NCI-H69 (cell line): ENCODE data around the gene DTX2.
"Not testable (repeated sequence)": the region's sequence is repeated elsewhere in the genome, so short reads cannot be mapped to it uniquely, and the experiment has no call there.

Source experiments
- DNase-seq: peaks from one replicate; lab custom pipeline; 2025; lab: John Stamatoyannopoulos, UW

Gene DTX2

GRCh38 chr7:76461464-76462101 is at the start of gene DTX2:
Gene DTX2 (plus strand): TSS chr7:76461709. CDS start chr7:76480510, 18,801 bp downstream.
- not testable (repeated sequence) for DNase-seq

GRCh38 chr7:76412249-76412648 is 49.3 kb upstream of the DTX2 start:
- no peak for DNase-seq

GRCh38 chr7:76417654-76418310 is 43.7 kb upstream of the DTX2 start:
- not testable (repeated sequence) for DNase-seq

DNA sequence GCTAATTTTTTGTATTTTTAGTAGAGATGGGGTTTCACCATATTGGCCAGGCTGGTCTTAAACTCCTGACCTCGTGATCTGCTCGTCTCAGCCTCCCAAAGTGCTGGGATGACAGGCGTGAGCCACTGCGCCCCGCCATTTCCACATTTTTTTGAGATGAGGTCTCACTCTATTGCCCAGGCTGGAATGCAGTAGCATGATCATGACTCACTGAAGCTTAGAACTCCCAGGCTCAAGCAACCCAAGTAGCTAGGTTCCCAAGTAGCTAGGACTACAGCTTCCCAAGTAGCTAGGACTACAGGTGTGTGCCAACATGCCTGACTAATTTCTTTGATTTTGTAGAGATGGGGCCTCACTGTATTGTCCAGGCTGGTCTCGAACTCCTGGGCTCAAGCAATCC is 40.4 kb upstream of the DTX2 start:
- DNase-seq: not testable (repeated sequence)

DNA sequence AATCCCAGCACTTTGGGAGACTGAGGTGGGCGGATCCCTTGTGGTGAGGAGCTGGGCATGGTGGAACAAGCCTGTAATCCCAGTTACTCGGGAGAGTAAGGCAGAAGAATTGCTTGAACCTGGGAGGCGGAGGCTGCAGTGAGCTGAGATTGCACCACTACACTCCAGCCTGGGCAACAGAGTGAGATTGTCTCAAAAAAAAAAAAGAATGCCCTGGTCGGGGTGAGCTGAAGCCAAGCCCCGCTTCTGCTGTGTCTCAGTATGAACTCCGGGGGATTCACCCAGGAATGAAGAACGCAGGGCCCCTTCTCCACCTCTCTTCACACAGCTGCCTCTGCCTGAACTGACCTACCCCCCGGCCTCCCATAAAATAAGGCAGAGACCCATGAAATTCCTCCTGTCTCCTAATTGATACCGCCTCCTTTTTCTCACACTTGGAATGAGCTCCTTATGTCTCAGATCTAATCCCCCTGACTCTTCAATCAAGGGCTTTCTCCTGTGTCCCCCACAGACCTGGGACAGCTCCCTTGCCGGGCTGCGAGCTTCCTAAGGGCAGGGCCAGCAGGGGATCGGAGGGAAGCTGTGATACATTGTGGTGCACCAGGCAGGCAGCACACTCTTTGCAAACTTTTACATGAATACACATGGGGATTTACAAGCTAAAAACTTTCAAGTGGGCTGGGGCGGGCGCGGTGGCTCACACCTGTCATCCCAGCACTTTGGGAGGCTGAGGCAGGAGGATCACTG is 37.7 kb upstream of the DTX2 start:
- no peak for DNase-seq

DNA sequence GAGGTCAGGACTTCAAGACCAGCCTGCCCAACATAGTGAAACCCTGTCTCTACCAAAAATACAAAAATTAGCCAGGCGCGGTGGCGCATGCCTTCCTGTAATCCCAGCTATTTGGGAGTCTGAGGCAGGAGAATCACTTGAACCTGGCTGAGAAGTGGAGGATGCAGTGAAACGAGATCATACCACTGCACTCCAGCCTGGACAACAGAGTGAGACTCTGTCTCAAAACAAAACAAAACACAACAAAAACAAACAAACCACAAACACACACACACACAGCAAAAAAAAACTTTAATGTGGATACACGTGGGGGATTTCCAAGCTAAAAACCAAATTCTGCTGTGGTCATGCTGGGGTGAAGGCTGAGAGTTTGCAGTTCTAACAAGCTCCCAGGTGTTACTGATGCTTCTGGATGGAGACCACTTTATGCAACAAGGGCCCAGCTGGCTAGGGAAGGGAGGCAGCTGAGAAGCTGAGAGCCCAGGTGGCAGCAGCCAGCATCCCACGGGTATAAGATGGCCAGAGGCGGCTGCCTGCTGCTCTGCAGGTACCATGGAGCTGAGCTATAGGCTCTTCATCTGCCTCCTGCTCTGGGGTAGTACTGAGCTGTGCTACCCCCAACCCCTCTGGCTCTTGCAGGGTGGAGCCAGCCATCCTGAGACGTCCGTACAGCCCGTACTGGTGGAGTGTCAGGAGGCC is 36.9 kb upstream of the DTX2 start, which contains the start of gene ZP3:
TSS of gene ZP3 (plus strand) at position 538 of the 699 bp plus-strand sequence. CDS start at position 553, 15 bp downstream.
- peak; percentile 38 for DNase-seq

GRCh38 chr7:76425156-76425555 is 36.4 kb upstream of the DTX2 start:
- DNase-seq: no peak

DNA sequence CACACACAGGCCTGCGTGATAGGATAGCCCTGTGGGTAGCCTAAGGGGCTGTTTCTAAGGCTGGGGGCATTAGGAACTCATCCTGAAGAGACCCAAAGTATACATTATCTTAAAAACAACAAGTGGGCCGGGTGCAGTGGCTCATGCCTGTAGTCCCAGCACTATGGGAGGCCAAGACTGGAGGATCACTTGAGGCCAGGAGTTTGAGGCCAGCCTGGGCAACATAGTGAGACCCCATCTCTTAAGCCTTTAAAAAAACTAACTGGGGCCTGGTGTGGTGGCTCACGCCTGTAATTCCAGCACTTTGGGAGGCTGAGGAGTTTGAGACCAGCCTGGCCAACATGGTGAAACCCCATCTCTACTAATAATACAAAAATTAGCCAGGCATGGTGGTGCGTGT is 36.0 kb upstream of the DTX2 start:
- DNase-seq: not testable (repeated sequence)

GRCh38 chr7:76426246-76426645 is 35.3 kb upstream of the DTX2 start:
- no peak for DNase-seq

DNA sequence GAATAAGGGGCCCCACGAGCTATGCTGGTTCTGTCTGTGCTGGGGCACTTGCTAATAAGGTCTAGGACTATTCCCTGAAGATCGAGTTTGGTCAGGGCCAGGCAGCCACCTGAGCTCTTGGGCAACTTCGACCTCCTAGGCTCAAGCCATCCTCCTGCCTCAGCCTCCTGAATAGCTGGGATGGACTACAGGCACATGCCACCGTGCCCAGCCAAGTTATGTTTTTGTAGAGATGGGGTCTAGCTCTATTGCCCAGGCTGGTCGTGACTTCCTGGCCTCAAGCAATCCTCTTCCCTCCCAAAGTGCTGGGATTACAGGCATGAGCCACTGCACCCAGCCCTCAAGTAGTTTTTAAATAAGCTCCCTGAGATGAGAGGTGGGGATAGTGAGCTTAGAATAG is 33.9 kb upstream of the DTX2 start:
- no peak for DNase-seq

DNA sequence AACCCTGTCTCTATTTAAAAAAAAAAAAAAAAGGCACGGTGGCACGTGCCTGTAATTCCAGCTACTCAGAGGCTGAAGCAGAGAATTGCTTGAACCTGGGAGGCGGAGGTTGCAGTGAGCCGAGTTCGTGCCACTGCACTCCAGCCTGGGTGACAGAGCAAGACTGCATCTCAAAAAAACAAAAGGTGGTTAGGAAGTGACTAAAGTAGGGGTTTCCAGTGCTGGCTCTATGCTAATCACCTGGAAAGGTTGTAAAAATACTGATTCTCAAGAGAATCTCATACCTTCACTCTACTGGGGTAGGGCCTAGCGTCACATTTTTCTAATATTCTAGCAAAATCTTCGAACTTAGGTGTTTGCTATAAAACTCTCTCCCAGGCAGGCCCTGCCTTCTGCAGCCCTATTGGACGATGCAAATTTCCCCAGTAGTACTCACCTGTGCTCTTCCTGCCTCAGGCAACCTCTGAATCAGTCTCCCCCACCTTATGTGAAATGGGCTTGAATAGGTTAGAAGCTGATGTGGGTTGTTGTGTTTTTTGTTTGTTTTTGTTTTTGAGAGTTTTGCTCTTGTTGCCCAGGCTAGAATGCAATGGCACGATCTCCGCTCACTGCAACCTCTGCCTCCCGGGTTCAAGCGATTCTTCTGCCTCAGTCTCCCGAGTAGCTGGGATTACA is 33.2 kb upstream of the DTX2 start:
- no peak for DNase-seq

GRCh38 chr7:76428868-76429805 is 32.4 kb upstream of the DTX2 start:
- peak; percentile 56 for DNase-seq

DNA sequence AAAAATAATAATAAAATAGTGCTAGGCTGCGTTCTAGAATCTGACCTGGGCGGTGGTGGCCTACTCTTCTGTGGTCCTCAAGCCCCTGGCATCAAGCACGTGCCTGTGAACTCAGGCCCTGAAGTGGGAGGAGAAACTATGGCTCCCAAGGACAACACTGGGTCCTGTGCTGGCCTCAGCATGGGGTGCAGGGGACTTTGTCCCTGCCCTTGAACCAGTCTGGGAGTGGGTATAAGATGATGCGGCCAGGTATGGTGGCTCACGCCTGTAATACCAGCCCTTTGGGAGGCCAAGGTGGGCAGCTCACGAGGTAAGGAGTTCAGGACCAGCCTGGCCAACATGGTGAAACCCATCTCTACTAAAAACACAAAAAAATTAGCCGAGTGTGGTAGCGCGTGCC is 31.3 kb upstream of the DTX2 start:
- DNase-seq: no peak

DNA sequence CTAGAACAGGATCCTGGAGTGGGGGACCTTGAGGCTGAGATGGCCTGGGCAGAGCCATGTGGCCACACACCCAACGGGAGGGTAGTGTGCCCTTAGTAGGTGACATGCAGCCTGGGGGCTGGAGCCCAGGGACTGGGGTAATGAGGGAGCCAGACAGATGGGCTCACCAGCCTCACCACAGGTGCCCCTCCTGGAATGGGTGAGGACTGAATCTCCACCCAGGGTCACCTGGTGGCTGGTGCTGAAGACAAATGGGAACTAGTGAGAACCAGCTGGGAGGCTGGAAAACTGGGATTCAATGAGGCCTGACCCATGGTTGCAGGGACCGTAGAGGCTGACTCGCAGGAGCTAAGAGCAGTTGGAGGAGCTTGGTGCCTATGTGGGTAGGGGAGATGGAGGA is 30.7 kb upstream of the DTX2 start:
- DNase-seq: peak; percentile 16

GRCh38 chr7:76437873-76438272 is 23.6 kb upstream of the DTX2 start:
- peak; percentile 91 for DNase-seq

GRCh38 chr7:76439120-76439888 is 22.2 kb upstream of the DTX2 start:
- DNase-seq: not testable (repeated sequence)

- not testable (repeated sequence) for DNase-seq
Measured at GRCh38 chr7:76440404-76440803, 21.1 kb upstream of the DTX2 start.

DNA sequence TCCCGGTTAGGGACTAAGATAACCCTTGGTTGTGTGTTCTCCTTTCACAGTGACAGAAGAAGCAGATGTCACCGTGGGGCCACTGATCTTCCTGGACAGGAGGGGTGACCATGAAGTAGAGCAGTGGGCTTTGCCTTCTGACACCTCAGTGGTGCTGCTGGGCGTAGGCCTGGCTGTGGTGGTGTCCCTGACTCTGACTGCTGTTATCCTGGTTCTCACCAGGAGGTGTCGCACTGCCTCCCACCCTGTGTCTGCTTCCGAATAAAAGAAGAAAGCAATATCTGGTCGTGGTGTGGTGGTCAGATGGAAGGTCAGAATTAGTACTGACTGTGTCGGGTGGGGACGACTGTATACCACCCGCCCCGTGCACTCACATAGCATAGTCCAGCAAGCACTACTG is 19.7 kb upstream of the DTX2 start:
- DNase-seq: not testable (repeated sequence)

GRCh38 chr7:76442664-76443446 is 18.7 kb upstream of the DTX2 start:
- DNase-seq: not testable (repeated sequence)
